HepG2 (cell line): ENCODE measurements around the gene DDAH1. TPM values are rescaled to one million over a fixed set of nuclear protein-coding genes. Genes with fewer than 3 reads are reported as not detected.

Source experiments
- ATAC-seq: fragments of 200-7000 bp; cut with Tn5 transposase; 3 replicates; pipeline ENCODE4 v1.9.1; 2020; ENCODE audit warnings: mild to moderate bottlenecking, moderate library complexity
- BruUV-seq: library from RNA; stranded (reverse); fragments of 400-500 nt; replicated peaks from 2 replicates; lab custom pipeline; 2021; lab: Mats Ljungman, UMichigan
- CTCF ChIA-PET: fragments of 300-600 bp; formaldehyde crosslinking; extraction: SDS; loops from one replicate; lab custom pipeline; 2021; ENCODE audit warnings: low total read pairs, inconsistent platforms, low intra/inter-chr PET ratio; lab: Yijun Ruan, JAX
- POLR2A ChIA-PET: fragments of 350-600 bp; sonication (Branson Sonifier 250); formaldehyde crosslinking; loops from one replicate; lab custom pipeline; 2020; ENCODE audit warnings: antibody characterized with exemption, inconsistent platforms; lab: Yijun Ruan, JAX
- DNase-seq: peaks from one replicate; pipeline ENCODE4 v3.0.0-alpha.2; 2015; ENCODE audit warnings: low spot score
- FAIRE-seq: peaks from 3 replicates; lab custom pipeline; 2011; peaks lifted over from hg19 to GRCh38; lab: Jason Lieb, UNC
- H2AFZ ChIP-seq: one replicate; pipeline ENCODE4 v1.6.1; 2011; ENCODE audit warnings: low read length, inconsistent platforms
- H3K27ac ChIP-seq: fragments of 300-600 bp; 3 replicates; pipeline ENCODE4 v1.8.0; 2011; ENCODE audit warnings: mixed run types, mild to moderate bottlenecking, mixed read lengths, low read length, inconsistent platforms; ENCODE audit not compliant: insufficient read depth; ENCODE audit errors: extremely low read length
- H3K27me3 ChIP-seq, 2 experiments: fragments of 200-600 bp in 1 of 2; 2 replicates in 1 of 2; 3 replicates in 1 of 2; pipeline versions ENCODE4 v1.6.0 to v1.8.0; 2011; ENCODE audit warnings: low read length in 2 of 2, mild to moderate bottlenecking in 2 of 2, moderate library complexity in 2 of 2, inconsistent platforms in 1 of 2; ENCODE audit not compliant: insufficient read depth in 2 of 2, control insufficient read depth in 1 of 2
- H3K36me3 ChIP-seq, 2 experiments: fragments of 200-600 bp in 1 of 2; replicated peaks in 1 of 2; 2 replicates in 1 of 2; 3 replicates in 1 of 2; pipeline versions ENCODE4 v1.5.1 to v1.8.0; 2011; ENCODE audit warnings: low read length in 2 of 2, inconsistent platforms in 1 of 2; ENCODE audit not compliant: insufficient read depth in 2 of 2, control insufficient read depth in 1 of 2
- H3K4me1 ChIP-seq: 2 replicates; pipeline ENCODE4 v1.5.1; 2012; ENCODE audit warnings: low read length, inconsistent platforms; ENCODE audit not compliant: insufficient read depth
- H3K4me2 ChIP-seq: 2 replicates; pipeline ENCODE4 v1.6.0; 2011; ENCODE audit warnings: low read depth, low read length, inconsistent platforms
- H3K4me3 ChIP-seq, 3 experiments: fragments of 200-600 bp in 1 of 3; sonication (generic), shearing (Covaris generic) in 1 of 3; replicated peaks in 1 of 3; 2 replicates each; pipeline ENCODE4 v1.5.1; 2011 to 2016; ENCODE audit warnings: low read length in 3 of 3, inconsistent platforms in 2 of 3, low read depth in 2 of 3, mild to moderate bottlenecking in 2 of 3, control low read depth in 1 of 3, mixed read lengths in 1 of 3; ENCODE audit not compliant: insufficient read depth in 1 of 3
- H3K79me2 ChIP-seq: one replicate; pipeline ENCODE4 v1.6.1; 2011; ENCODE audit warnings: low read length, inconsistent platforms; ENCODE audit not compliant: insufficient read depth
- H3K9ac ChIP-seq: 2 replicates; pipeline ENCODE4 v1.6.0; 2011; ENCODE audit warnings: mild to moderate bottlenecking, low read depth, low read length, inconsistent platforms; ENCODE audit not compliant: insufficient read depth
- H3K9me3 ChIP-seq: 2 replicates; pipeline ENCODE4 v1.5.1; 2012; ENCODE audit warnings: mild to moderate bottlenecking, low read length
- H4K20me1 ChIP-seq: 2 replicates; pipeline ENCODE4 v1.6.0; 2011; ENCODE audit warnings: inconsistent platforms, mild to moderate bottlenecking, low read length, moderate library complexity; ENCODE audit not compliant: insufficient read depth
- AKNA ChIP-seq: sonication (generic); formaldehyde crosslinking; IDR thresholded peaks from 2 replicates; pipeline ENCODE4 v1.4.0; 2020; ENCODE audit warnings: missing genetic modification reagents, borderline replicate concordance
- CBX2 ChIP-seq, 2 experiments: fragments of 200-600 bp in 1 of 2; sonication (generic); formaldehyde crosslinking in 1 of 2; IDR thresholded peaks; 2 replicates each; pipeline versions ENCODE4 v1.7.0 to v1.8.1; 2018 to 2022; ENCODE audit warnings: low read depth in 2 of 2, low read length in 1 of 2, mild to moderate bottlenecking in 1 of 2, missing genetic modification reagents in 1 of 2
- CEBPG ChIP-seq: IDR thresholded peaks from 2 replicates; pipeline ENCODE4 v1.6.1; 2016
- E2F5 ChIP-seq: sonication (generic); formaldehyde crosslinking; conservative IDR thresholded peaks from 2 replicates; pipeline ENCODE4 v1.4.0; 2020; ENCODE audit warnings: missing genetic modification reagents
- FOXC1 ChIP-seq: sonication (generic); formaldehyde crosslinking; IDR thresholded peaks from 2 replicates; pipeline ENCODE4 v1.8.0; 2022; ENCODE audit warnings: mild to moderate bottlenecking, missing genetic modification reagents, borderline replicate concordance
- YY1 ChIP-seq: IDR thresholded peaks from 2 replicates; pipeline ENCODE4 v1.6.1; 2011; ENCODE audit warnings: low read length, low read depth, moderate library complexity, mild to moderate bottlenecking; ENCODE audit not compliant: insufficient read depth, insufficient replicate concordance
- ZBTB33 ChIP-seq: sonication (generic); formaldehyde crosslinking; IDR thresholded peaks from 2 replicates; pipeline ENCODE4 v1.4.0; 2020; ENCODE audit warnings: missing genetic modification reagents
- ZFP91 ChIP-seq: sonication (generic); formaldehyde crosslinking; IDR thresholded peaks from 2 replicates; pipeline ENCODE4 v1.9.0; 2022; ENCODE audit warnings: missing genetic modification reagents, mild to moderate bottlenecking, borderline replicate concordance
- ZMYM4 ChIP-seq: sonication (generic); formaldehyde crosslinking; IDR thresholded peaks from 2 replicates; pipeline ENCODE4 v1.8.1; 2023; ENCODE audit warnings: mild to moderate bottlenecking, missing genetic modification reagents
- ZNF263 ChIP-seq: sonication (generic); formaldehyde crosslinking; IDR thresholded peaks from 2 replicates; pipeline ENCODE4 v1.4.0; 2020; ENCODE audit warnings: missing genetic modification reagents
- ZNF282 ChIP-seq: fragments of 450-650 bp; IDR thresholded peaks from 2 replicates; pipeline ENCODE4 v1.6.1; 2018; ENCODE audit not compliant: partially characterized antibody
- ZNF782 ChIP-seq: sonication (generic); formaldehyde crosslinking; IDR thresholded peaks from 2 replicates; pipeline ENCODE4 v1.4.0; 2020; ENCODE audit warnings: missing genetic modification reagents, mild to moderate bottlenecking, borderline replicate concordance
- ZNF891 ChIP-seq: sonication (generic); formaldehyde crosslinking; IDR thresholded peaks from 2 replicates; pipeline ENCODE4 v1.5.0; 2020; ENCODE audit warnings: mild to moderate bottlenecking, missing genetic modification reagents
- WGBS: methylation state at CpG from one replicate; pipeline ENCODE4 v1.1.6; 2017; ENCODE audit warnings: low lambda C conversion rate; 5-methylcytosine and 5-hydroxymethylcytosine counted together
- in situ Hi-C: cut with HindIII; loops from 2 replicates; pipeline ENCODE4 v1.10.0; 2017; ENCODE audit warnings: low pct_unique_long_range_greater_than_20kb; ENCODE audit not compliant: extremely low pct_ligation_motif_present
- intact Hi-C: fragments of 100-400 bp; cut with micrococcal nuclease; formaldehyde crosslinking; loops from one replicate; pipeline ENCODE4 v1.10.0; 2022; ENCODE audit not compliant: unreplicated experiment
- polyA plus RNA-seq, 8 experiments: library from polyadenylated mRNA; depleted of rRNA in 3 of 8; stranded (reverse) in 7 of 8; unstranded in 1 of 8; fragments of >200 nt; fragmentation: Illumina TruSeq in 4 of 8; extraction: Trizol in 4 of 8; gene quantifications; 2 replicates each; pipeline versions ENCODE4 v1.2.1 to v1.2.3, GENCODE V29; 2011 to 2016; ENCODE audit warnings: low read depth in 4 of 8, missing spikeins in 1 of 8, mixed read lengths in 1 of 8; ENCODE audit not compliant: insufficient read depth in 1 of 8
- total RNA-seq, 5 experiments: library from RNA; depleted of rRNA; stranded (reverse); fragments of >200 nt; fragmentation: Illumina TruSeq; extraction: Trizol; gene quantifications; 2 replicates each; pipeline ENCODE4 v1.2.3, GENCODE V29; 2016; ENCODE audit warnings: low read depth in 1 of 5

DDAH1 gene
- total and polyA plus RNA-seq, 2 of the 13 experiments (the other 11 are each of a cell fraction or from before 2014, with no cell fraction given): 39.7 to 64.4 TPM

- POLR2A ChIA-PET: interaction anchor here (2.4 kb wide), 1 partner anchor 7 kb away, joined by 12 read pairs; the partner anchor contains the start of gene BCL10
- TF ChIP-seq E2F5 (no peak), ZBTB33 (CRISPR knock-in tag) (no peak), ZNF891 (CRISPR knock-in tag) (0 out of 2 replicates have a peak, but pooled peaks have one; percentile 52), YY1 (no peak), ZFP91 (peak; percentile 66; the same call in 1 of the 2 replicates), ZNF282 (no peak), ZMYM4 (CRISPR knock-in tag) (peak; percentile 28; the same call in 1 of the 2 replicates), ZNF782 (0 out of 2 replicates have a peak, but pooled peaks have one; percentile 23), CEBPG (CRISPR knock-in tag) (peak; percentile 71), FOXC1 (CRISPR knock-in tag) (no peak), CBX2 (IDR thresholded peaks at IDR 0.05; ENCODE audit: low read depth, low read length) (no peak), CBX2 (CRISPR knock-in tag; IDR thresholded peaks at IDR 0.05; ENCODE audit: low read depth) (no peak), ZNF263 (peak; percentile 73), AKNA (CRISPR knock-in tag) (no peak)
These were observed 181.3 kb downstream of the DDAH1 start for GRCh38 chr1:85283475-85284199.

More at GRCh38 chr1:85283475-85284199, 181.3 kb downstream of the DDAH1 start:
- no peak for FAIRE-seq
- Histone ChIP-seq H3K4me1 (peaks cover 38% of the 10 kb centered on the region), H3K27me3 (no peaks in the 10 kb centered on the region), H2AFZ (peak overlapping the region; percentile 16), H3K36me3 (no peaks in the 10 kb centered on the region), H3K27ac (no peak overlapping the region), H3K79me2 (no peaks in the 10 kb centered on the region), H3K9ac (0 out of 2 replicates have a peak overlapping the region, but pooled peaks have one; percentile 31), H3K4me2 (peak overlapping the region; percentile 95), H3K4me3 (peak overlapping the region; percentile 31 to 69 (median 44); a peak in 4 of 6 replicates), H3K9me3 (no peaks in the 10 kb centered on the region), H4K20me1 (no peaks in the 10 kb centered on the region)
- BruUV-seq: no TSS peak
- peak; percentile 44 for DNase-seq
- intact Hi-C loops (no loop called here), in situ Hi-C loops (no loop called here)
- 22% methylated on average over 4 of the region's 11 CpGs for WGBS
- ATAC-seq: peak; percentile 91
- CTCF ChIA-PET: no interaction called here
